HEK293 (cell line): ENCODE results near the gene PJA2.

Source experiments
- CTCF ChIA-PET: fragments of 350-600 bp; formaldehyde crosslinking; extraction: SDS; loops from one replicate; lab custom pipeline; 2021; ENCODE audit warnings: antibody characterized with exemption; lab: Yijun Ruan, JAX
- POLR2A ChIA-PET: fragments of 300-600 bp; formaldehyde crosslinking; extraction: SDS; loops from one replicate; lab custom pipeline; 2020; ENCODE audit warnings: antibody characterized with exemption, inconsistent platforms; lab: Yijun Ruan, JAX
- H3K27ac ChIP-seq: fragments of 200-500 bp; sonication (Bioruptor generic); 2 replicates; pipeline ENCODE4 v1.5.1; 2014; ENCODE audit warnings: low read depth, low read length, control low read depth, inconsistent platforms; ENCODE audit errors: extremely low read depth
- H3K36me3 ChIP-seq, 2 experiments: fragments of 200-500 bp in 1 of 2; sonication (Bioruptor generic) in 1 of 2; 1 replicate in 1 of 2; 2 replicates in 1 of 2; pipeline ENCODE4 v1.5.1; 2014 to 2017; ENCODE audit warnings: inconsistent platforms in 2 of 2, low read length in 2 of 2; ENCODE audit not compliant: control insufficient read depth in 2 of 2, insufficient read depth in 1 of 2
- H3K4me1 ChIP-seq: fragments of 200-500 bp; sonication (Bioruptor generic); 2 replicates; pipeline ENCODE4 v1.5.1; 2014; ENCODE audit warnings: mild to moderate bottlenecking, low read length, inconsistent platforms; ENCODE audit not compliant: control insufficient read depth, insufficient read depth
- H3K4me3 ChIP-seq: 2 replicates; pipeline ENCODE4 v1.5.1; 2011; ENCODE audit warnings: low read depth, mild to moderate bottlenecking, control low read depth, low read length, moderate library complexity
- H3K9me3 ChIP-seq: fragments of 200-500 bp; sonication (Bioruptor generic); 2 replicates; pipeline ENCODE4 v1.5.1; 2014; ENCODE audit warnings: low read depth, low read length, inconsistent platforms; ENCODE audit not compliant: control insufficient read depth, insufficient read depth
- GLI2 ChIP-seq: fragments of 450-650 bp; formaldehyde crosslinking; IDR thresholded peaks from 2 replicates; pipeline ENCODE4; 2017; ENCODE audit warnings: missing biosample characterization, missing genetic modification characterization, low read depth, borderline replicate concordance
- HOXC10 ChIP-seq: sonication (generic); formaldehyde crosslinking; IDR thresholded peaks from 2 replicates; pipeline ENCODE4 v1.8.1; 2023; ENCODE audit warnings: mild to moderate bottlenecking, missing genetic modification reagents
- HOXD13 ChIP-seq: sonication (generic); formaldehyde crosslinking; IDR thresholded peaks from 2 replicates; pipeline ENCODE4 v1.8.0; 2022; ENCODE audit warnings: missing genetic modification reagents, borderline replicate concordance
- OSR2 ChIP-seq: fragments of 450-650 bp; formaldehyde crosslinking; IDR thresholded peaks from 2 replicates; pipeline ENCODE4 v1.5.1; 2016; ENCODE audit warnings: missing biosample characterization, missing genetic modification characterization
- PBX3 ChIP-seq: sonication (generic); formaldehyde crosslinking; IDR thresholded peaks from 2 replicates; pipeline ENCODE4 v1.8.1; 2022; ENCODE audit warnings: mild to moderate bottlenecking, moderate library complexity, missing genetic modification reagents
- TSHZ1 ChIP-seq: fragments of 450-650 bp; formaldehyde crosslinking; IDR thresholded peaks from 2 replicates; pipeline ENCODE4 v1.5.1; 2016; ENCODE audit warnings: missing biosample characterization, missing genetic modification characterization, borderline replicate concordance
- ZBTB26 ChIP-seq: fragments of 450-650 bp; formaldehyde crosslinking; optimal IDR thresholded peaks from 2 replicates; pipeline ENCODE3; 2016; ENCODE audit warnings: missing biosample characterization, mild to moderate bottlenecking, missing genetic modification characterization
- ZFP69B ChIP-seq: fragments of 450-650 bp; formaldehyde crosslinking; IDR thresholded peaks from 2 replicates; pipeline ENCODE4 v1.5.1; 2016; ENCODE audit warnings: missing biosample characterization, missing genetic modification characterization
- ZNF121 ChIP-seq: fragments of 450-650 bp; formaldehyde crosslinking; IDR thresholded peaks from 2 replicates; pipeline ENCODE4 v1.5.1; 2016; ENCODE audit warnings: missing biosample characterization, missing genetic modification characterization
- ZNF610 ChIP-seq: fragments of 450-650 bp; formaldehyde crosslinking; IDR thresholded peaks from 2 replicates; pipeline ENCODE4 v1.5.1; 2016; ENCODE audit warnings: missing biosample characterization, missing genetic modification characterization, borderline replicate concordance
- ZNF624 ChIP-seq: fragments of 450-650 bp; formaldehyde crosslinking; IDR thresholded peaks from 2 replicates; pipeline ENCODE4 v1.5.1; 2017; ENCODE audit warnings: missing biosample characterization, missing genetic modification characterization
- ZNF639 ChIP-seq: fragments of 450-650 bp; formaldehyde crosslinking; IDR thresholded peaks from 2 replicates; pipeline ENCODE4 v1.5.1; 2016; ENCODE audit warnings: missing biosample characterization, missing genetic modification characterization
- ZNF658 ChIP-seq: fragments of 450-650 bp; formaldehyde crosslinking; IDR thresholded peaks from 2 replicates; pipeline ENCODE4; 2016; ENCODE audit warnings: missing biosample characterization, missing genetic modification characterization

PJA2 gene

GRCh38 chr5:109334056-109334455, 75.7 kb downstream of the PJA2 start:
- H3K36me3 ChIP-seq = peaks cover 0 to 24% of the 10 kb centered on the region in 2 experiments
- ChIA-PET POLR2A (no interaction called here), CTCF (no interaction called here)

GRCh38 chr5:109329333-109330237, 80.2 kb downstream of the PJA2 start:
- ChIA-PET POLR2A (no interaction called here), CTCF (no interaction called here)
- Histone ChIP-seq H3K36me3 (peaks cover 0 to 5% of the 10 kb centered on the region in 2 experiments; a peak in 1 of 3 replicates), H3K9me3 (no peaks in the 10 kb centered on the region), H3K4me3 (no peak overlapping the region), H3K4me1 (no peaks in the 10 kb centered on the region), H3K27ac (no peak overlapping the region)
- TF ChIP-seq ZNF121 (tag by site-specific recombination) (no peak), ZNF624 (tag by site-specific recombination) (no peak), ZNF639 (tag by site-specific recombination) (no peak), ZFP69B (tag by site-specific recombination) (no peak), PBX3 (CRISPR knock-in tag) (no peak), HOXC10 (CRISPR knock-in tag) (no peak), ZBTB26 (no peak), ZNF610 (tag by site-specific recombination) (no peak)

More at GRCh38 chr5:109334056-109334455, 75.7 kb downstream of the PJA2 start:
- Histone ChIP-seq H3K27ac (no peak overlapping the region), H3K9me3 (no peaks in the 10 kb centered on the region), H3K4me1 (no peaks in the 10 kb centered on the region), H3K4me3 (no peak overlapping the region)
- TF ChIP-seq TSHZ1 (tag by site-specific recombination) (no peak), GLI2 (tag by site-specific recombination) (no peak), HOXD13 (CRISPR knock-in tag) (no peak), ZNF658 (tag by site-specific recombination) (no peak), OSR2 (tag by site-specific recombination) (no peak)
